GM18505 (cell line): ENCODE data around the gene XIRP1.

ENCODE experiments used
- ATAC-seq: cut with Tn5 transposase; IDR thresholded peaks from one replicate; pipeline ENCODE4 v1.9.1; 2021; ENCODE audit not compliant: unreplicated experiment
- POLR2A ChIP-seq: IDR thresholded peaks from 4 replicates; pipeline ENCODE4 v1.6.1; 2011; ENCODE audit warnings: borderline replicate concordance; ENCODE audit not compliant: insufficient read depth, insufficient read length; ENCODE audit errors: extremely low read depth

Gene XIRP1

DNA sequence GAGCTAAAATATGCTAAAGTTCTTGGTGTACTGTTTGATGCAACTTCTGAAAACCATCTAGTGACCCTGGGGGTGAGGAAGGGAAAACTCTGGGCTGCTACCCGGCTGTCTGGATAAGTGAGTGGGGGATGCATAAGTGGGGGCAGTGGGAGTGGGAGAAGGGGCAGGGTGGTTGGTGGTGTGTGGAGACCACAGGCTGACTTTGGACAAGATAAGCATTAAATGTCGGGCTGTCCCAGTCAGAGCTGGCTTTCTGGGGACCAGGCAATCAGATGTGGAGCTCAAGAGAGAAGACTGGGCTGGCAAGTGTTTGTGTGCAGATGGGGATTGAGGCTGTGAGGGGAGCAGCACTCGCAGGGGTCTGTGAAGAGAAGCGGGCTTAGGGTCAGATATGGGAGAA is 11.0 kb upstream of the XIRP1 start:
- TF ChIP-seq POLR2A, result no peak
- no peak for ATAC-seq

DNA sequence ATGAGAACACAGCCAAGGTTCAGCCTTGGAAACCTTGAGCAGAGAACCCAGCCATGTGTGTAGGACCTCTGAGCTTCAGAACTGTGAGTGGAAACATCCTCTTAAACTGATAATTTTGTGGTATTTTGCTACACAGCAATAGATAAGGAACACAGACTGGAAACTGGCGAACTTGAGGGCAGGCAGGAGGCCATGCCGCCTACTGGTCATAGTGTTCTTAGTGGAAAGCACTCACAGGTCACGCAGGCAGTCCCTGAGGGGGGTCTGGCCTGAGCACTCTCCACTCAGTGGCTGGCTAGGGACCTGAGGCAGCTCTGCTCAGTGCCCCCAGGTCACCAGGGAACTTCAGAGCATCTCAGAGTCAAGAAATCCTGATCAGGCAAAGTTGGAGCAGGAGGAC is 9.7 kb upstream of the XIRP1 start:
- no peak for ATAC-seq
- no peak for TF ChIP-seq POLR2A

DNA sequence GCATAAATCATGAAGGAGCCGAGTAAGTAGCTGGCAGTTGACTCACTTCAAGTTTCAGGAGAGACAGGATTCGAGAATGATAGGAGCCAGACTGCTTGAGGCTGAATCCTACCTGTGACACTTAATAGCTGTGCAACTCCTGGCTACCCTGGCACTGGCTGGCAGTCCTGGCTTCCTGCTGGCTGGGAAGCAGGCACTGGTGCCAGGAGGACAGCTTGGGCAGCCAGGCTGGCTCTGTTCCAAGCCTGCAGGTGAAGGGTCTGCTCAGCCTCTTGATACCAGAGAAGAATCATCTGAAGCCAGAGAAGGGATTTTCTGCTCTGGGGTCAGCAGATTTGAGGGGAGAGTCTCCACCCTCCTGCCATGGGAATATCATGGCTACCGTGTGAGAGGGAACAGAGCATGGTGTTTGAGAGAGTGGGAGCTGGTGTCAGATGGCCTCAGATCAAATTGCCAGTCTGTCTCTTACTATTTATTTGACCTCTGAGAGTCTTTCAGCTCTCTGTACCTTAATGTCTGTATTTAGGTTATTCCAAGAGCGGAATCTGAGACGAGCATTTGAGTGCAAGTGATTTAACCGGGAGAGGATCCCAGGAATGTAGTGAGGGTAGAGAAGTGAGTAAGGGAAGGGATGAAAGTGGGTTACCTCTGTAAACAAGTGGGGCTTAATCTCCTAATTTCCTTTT is 4.4 kb upstream of the XIRP1 start:
- ATAC-seq, result no peak
- no peak for TF ChIP-seq POLR2A

DNA sequence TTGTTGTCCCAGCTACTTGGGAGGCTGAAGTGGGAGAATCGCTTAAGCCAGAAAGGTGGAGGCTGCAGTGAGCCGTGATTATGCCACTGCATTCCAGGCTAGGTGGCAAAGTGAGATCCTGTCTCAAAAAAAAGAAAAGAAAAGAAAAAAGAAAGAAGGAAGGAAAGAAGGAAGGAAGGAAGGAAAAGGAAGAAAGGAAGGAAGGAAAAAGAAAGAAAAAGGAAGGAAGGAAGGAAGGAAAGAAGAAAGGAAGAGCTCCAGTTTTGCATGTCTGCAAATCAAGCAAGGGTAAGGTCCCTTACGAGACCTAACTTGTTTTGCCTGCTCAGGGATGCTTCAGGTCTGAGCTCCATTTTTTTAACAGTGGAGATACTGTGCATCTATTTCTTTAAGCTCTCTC is 3.6 kb upstream of the XIRP1 start:
- no peak for ATAC-seq
- no peak for TF ChIP-seq POLR2A

DNA sequence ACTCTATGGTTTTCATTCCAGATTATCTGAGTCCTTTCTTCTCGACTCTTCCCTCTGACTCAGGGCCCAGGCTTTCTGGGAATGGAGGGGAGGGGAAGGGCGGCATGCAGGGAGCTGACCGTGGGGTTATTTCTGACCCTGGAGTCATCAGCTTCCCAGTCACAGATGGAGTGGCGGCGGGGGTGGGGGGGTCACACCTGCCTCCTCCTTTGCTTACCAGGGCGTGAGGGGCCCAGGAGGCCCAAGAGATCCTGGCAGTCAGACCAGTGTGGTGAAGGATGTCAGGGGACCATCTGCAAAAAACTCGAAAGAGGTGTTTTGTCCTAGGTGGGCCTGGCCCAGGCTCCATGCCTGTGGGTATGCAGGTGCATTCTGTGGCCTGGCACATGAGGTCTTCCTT is 996 bp upstream of the XIRP1 start:
- no peak for TF ChIP-seq POLR2A
- ATAC-seq, result no peak

DNA sequence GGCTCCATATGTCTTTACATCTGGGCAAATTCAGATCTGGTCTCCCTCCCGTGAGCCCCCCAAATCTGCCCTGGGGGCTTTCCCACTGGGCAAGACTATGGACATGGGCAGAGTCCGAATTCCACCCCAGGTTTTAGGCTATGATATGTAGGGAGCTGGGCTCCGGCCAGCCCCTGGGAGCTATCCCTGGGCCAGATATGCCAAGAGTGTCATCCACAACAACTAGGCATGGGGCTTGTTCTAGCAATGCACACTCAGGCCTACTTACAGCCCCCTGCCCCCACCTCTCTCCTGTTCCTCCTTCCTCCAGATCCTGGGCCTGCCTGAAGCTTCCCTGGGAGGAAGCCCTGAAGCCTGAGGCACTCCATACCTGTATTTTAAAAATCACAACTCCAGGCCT is 622 bp downstream of the XIRP1 start:
- no peak for ATAC-seq
- TF ChIP-seq POLR2A, result no peak

DNA sequence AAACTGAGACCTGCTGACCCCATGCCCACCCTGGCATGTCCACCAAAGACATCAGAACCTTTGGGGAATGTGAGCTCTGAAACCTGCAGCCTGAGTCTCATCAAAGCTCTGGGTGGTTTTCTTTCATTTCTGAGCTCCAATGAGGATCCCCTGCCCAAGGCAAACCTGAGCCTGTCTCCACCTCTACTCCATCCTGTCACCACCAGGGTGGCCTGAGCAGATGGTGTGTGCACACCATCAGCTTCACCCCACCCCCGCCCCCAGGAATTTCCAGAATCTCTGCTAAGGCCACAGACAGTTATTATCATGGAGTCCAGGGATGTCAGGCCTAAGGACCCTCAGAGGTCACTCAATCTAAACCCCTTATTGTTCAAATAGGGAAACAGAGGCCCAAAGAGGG is 1.3 kb downstream of the XIRP1 start:
- TF ChIP-seq POLR2A, result no peak
- ATAC-seq, result no peak

DNA sequence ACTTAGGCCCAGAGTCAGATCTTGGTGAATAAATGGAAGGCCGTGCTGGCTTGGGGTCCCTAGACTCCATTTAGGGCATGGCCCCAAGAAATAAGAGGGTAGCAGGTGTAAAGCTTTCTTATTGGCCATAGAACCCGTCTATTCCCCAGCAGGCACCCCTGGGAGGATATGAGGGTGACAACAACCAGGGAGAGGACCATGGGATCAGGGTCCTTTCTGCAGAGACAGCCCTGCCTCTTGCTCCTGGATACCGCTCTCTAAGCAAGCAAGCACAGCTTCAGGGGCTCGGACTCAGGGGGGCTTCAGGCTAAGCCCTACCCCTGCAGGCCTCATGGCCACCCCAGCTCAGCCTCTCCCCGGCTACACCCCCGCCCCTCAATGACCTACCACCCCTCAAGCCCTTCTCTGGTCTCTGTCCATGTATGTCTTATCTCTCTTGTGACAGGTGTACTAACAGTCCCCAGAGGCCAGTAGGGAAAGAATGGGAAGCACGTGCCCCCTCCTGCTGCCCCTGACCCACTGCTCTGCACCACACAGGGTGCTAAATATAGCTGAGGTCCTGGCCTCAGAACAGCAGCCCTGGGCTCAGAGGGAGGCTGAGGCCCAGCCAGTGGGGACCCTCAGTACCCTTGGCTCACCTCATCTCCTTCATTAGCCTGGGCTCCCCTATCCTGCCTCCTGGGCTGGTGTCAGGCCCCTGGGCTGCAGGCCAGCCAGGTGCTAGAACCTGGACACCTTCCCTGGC is 1.9 kb downstream of the XIRP1 start:
- TF ChIP-seq POLR2A, result no peak
- no peak for ATAC-seq

DNA sequence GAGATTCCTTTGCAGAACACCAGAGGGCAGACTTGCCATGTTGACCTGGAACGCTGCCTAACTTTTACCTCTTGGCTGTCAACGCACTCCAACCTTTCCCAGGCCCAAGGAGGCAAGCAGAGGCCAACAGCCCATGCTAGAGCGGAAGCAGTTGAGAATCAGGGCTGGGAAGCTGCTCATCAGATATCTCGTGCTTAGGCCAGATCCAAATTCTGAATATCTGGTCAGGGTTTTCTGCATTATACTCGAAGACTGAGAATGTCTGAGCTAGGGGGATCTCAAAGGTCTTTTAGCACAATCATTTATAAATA is 2.5 kb downstream of the XIRP1 start:
- TF ChIP-seq POLR2A, result no peak
- ATAC-seq, result peak; percentile 55

DNA sequence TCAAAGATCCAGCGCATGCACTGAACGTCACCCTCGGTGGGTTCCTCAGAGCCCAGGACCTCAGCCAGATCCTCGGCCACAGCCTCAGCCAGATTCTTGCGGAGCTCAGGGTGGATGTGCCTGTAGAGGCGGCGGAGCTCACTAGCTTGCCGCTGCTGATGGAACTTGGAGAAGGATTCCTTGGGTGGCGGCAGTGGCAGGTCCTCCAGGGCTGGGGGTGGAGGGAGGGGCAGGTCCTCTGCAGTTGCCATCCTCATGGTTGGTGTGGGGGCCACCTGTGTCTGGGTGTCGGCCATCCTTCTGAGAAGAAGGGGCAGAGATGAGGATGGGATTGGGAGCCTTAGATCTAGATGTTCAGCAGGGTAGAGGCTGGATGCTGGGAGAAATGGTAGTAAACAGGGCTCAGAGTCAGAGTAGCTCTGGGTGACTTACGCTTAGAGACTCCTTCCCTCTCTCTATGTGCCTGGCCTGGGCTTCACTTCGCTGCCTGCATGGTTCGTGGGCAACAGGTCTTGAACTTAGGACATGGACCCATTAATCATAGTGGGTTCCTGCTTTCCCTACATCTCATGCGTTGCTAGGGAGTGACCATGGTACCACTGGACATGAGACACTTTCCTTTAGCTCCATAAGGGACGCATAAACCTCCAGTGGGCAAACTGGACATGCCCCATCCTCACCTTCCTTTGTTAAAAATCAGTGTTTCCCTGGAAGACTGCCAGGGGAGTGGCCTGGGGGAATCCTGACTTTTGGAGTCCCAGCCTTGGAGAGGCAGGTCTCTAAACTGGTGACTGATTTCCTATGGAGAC is 3.0 kb downstream of the XIRP1 start:
- no peak for ATAC-seq
- TF ChIP-seq POLR2A, result no peak

DNA sequence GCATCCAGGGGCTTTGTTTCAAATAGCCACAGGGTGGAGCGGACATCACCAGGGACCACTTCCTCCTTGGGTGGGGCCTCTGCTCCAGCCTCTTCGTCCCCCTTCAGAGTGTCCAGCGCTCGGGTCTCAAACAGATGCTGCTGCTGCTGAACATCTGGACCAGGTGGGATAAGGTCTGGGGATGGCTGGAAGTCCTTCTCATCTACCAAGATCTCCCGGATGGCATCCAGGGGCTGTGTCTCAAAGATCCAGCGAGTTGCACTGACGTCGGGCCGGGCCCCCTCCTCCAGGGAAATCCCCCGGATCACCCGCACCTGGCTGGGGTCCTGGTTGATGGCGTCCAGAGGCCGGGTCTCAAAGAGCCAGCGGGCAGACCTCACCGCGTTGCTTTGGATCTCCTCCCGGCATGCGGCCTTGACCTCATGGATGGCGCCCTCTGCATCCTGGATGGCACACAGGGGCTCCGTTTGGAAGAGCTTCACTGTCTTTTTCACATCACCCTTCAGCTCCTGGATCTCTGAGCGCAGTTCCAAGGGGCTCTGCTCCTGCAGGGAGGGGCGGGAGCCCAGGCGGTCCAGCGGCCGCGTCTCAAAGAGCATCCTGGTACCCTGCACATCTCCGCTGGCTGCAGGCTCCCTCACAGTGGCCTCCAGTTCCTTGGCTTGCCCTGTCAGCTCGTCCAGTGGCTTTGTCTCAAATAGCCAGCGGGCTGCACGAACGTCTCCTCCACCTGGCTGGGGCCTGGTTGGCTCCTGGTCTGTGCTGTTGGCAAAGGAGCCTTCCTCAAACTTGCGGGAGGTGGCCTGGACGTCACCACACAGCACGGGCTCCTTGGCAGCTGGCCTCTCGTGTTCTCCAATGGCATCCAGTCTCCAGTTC is 3.9 kb downstream of the XIRP1 start:
- no peak for ATAC-seq
- no peak for TF ChIP-seq POLR2A

DNA sequence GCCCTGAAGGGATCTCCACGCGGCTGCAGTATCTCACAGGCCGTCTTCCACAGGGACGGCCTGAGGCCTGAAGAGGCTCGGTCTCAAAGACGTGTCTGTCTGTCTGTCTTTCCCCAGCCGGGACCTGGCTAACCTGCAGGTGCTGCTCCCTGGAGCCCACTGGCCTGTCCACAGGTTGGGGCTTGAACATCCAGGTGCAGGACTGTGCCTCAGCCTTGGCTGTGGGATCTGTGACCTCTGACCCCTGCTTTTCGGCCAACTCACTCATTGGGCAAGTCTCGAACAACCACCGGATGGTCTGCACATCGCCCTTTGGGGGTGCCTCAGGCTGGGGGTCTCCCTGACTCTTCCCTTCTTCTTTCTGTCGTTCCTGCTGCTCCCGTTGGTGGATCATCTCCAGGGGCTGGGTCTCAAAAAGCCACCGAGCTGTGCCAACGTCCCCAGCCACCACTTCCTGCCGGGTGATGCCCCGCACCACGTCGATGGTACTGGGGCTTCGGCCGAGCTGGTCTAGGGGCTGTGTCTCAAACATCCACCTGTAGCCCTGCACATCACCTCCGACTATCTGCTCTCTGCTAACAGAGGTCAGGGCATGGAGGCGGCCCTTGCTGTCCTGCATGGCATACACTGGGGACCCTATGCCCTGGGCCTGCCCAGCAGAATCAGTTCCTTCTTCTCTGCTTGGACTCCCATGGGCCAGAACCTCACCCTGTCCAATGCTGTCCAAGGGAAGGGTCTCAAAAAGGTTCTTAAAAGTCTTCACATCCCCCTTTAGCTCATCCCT is 4.8 kb downstream of the XIRP1 start:
- no peak for ATAC-seq

More for the DNA sequence above, 4.8 kb downstream of the XIRP1 start:
- no peak for TF ChIP-seq POLR2A
